Measurements from ENCODE around the gene TAP2. TPM values are rescaled to one million over a fixed set of nuclear protein-coding genes. Genes with fewer than 3 reads are reported as not detected.

Gene TAP2
- total and polyA plus RNA-seq, 2 donors from 2014 or later, result 25.4 to 37.6 TPM

DNA sequence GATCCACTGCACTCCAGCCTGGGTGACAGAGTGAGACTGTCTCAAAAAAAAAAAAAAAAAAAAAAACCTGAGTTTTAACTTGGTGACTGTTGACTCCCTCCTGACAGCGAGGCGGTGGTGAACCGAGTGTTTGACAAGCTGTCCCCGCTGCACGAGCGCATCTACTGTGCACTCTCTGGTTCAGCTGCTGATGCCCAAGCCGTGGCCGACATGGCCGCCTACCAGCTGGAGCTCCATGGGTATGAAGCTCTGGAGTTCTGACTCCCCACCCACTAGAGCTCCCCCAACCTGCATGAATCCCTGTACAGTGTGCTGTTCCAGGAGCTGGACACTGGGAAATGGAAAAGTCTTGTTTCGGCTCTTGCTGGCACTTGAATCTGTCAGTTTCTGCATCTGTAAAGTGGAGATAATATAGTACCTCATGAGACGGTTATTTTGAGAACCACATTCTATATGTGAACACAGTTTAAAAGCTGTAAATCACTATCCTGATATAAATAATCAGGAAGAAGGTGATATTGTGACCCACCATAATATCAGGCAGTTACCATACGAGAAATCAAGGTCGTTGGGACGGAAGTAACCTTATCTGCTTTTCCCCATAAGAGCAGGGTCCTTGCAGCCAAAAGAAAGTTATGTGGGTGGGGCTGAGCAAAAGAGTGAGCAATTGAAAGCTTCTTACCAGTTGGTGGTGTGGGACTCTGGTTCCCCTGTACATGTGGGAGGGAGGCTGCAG, 18.8 kb upstream of the TAP2 start:
- Histone ChIP-seq H3K9ac (ENCODE audit: low read length in 3 of 3) (no peak overlapping the region), H3K27ac (ENCODE audit: low read depth in 2 of 2, low read length in 2 of 2) (no peak overlapping the region), H3K27me3 (ENCODE audit: control insufficient read depth, insufficient read depth, low read length) (peaks cover 5% of the 10 kb centered on the region), H3K4me3 (ENCODE audit: low read length in 3 of 3) (no peak overlapping the region), H3K4me1 (ENCODE audit: control insufficient read depth in 2 of 3, insufficient read depth in 2 of 3, low read depth in 1 of 3, low read length in 3 of 3) (peaks cover 0 to 9% (median 1%) of the 10 kb centered on the region in 3 donors), H3K9me3 (ENCODE audit: control insufficient read depth in 2 of 3, insufficient read depth in 1 of 3, low read length in 3 of 3) (no peaks in the 10 kb centered on the region), H3K36me3 (ENCODE audit: control insufficient read depth in 2 of 3, insufficient read depth in 3 of 3, low read length in 3 of 3) (peaks cover 0 to 7% (median 0%) of the 10 kb centered on the region in 3 donors)
- no peak for FAIRE-seq
- TF ChIP-seq, protein P1, sequence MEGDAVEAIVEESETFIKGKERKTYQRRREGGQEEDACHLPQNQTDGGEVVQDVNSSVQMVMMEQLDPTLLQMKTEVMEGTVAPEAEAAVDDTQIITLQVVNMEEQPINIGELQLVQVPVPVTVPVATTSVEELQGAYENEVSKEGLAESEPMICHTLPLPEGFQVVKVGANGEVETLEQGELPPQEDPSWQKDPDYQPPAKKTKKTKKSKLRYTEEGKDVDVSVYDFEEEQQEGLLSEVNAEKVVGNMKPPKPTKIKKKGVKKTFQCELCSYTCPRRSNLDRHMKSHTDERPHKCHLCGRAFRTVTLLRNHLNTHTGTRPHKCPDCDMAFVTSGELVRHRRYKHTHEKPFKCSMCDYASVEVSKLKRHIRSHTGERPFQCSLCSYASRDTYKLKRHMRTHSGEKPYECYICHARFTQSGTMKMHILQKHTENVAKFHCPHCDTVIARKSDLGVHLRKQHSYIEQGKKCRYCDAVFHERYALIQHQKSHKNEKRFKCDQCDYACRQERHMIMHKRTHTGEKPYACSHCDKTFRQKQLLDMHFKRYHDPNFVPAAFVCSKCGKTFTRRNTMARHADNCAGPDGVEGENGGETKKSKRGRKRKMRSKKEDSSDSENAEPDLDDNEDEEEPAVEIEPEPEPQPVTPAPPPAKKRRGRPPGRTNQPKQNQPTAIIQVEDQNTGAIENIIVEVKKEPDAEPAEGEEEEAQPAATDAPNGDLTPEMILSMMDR (IDR thresholded peaks at IDR 0.05; ENCODE audit: borderline replicate concordance, extremely low read depth, insufficient read depth), result no peak
- no peak for DNase-seq
- intact Hi-C loops (cut with DNase I), result no loop called here

GRCh38 chr6:32855467-32856174, 17.1 kb upstream of the TAP2 start:
- Histone ChIP-seq H3K27me3 (ENCODE audit: control insufficient read depth, insufficient read depth, low read length) (peaks cover 7% of the 10 kb centered on the region), H3K9ac (ENCODE audit: low read length in 3 of 3) (peak overlapping the region in 1 of 3 donors; percentile 93), H3K4me1 (ENCODE audit: control insufficient read depth in 2 of 3, insufficient read depth in 2 of 3, low read depth in 1 of 3, low read length in 3 of 3) (peaks cover 0 to 11% (median 4%) of the 10 kb centered on the region in 3 donors), H3K9me3 (ENCODE audit: control insufficient read depth in 2 of 3, insufficient read depth in 1 of 3, low read length in 3 of 3) (no peaks in the 10 kb centered on the region), H3K36me3 (ENCODE audit: control insufficient read depth in 2 of 3, insufficient read depth in 3 of 3, low read length in 3 of 3) (peaks cover 0 to 10% (median 1%) of the 10 kb centered on the region in 3 donors), H3K27ac (ENCODE audit: low read depth in 2 of 2, low read length in 2 of 2) (no peak overlapping the region), H3K4me3 (ENCODE audit: low read length in 3 of 3) (peak overlapping the region in 2 of 3 donors; percentile 17 to 89)
- FAIRE-seq (no peak), DNase-seq (no peak)
- TF ChIP-seq, protein P1 (IDR thresholded peaks at IDR 0.05; ENCODE audit: borderline replicate concordance, extremely low read depth, insufficient read depth), result no peak
- intact Hi-C loops (cut with DNase I), result no loop called here

GRCh38 chr6:32854376-32855178, 16.0 kb upstream of the TAP2 start:
- Histone ChIP-seq H3K9ac (ENCODE audit: low read length in 3 of 3) (peak overlapping the region; percentile 46 to 93 (median 75)), H3K27me3 (ENCODE audit: control insufficient read depth, insufficient read depth, low read length) (peaks cover 7% of the 10 kb centered on the region), H3K27ac (ENCODE audit: low read depth in 2 of 2, low read length in 2 of 2) (peak overlapping the region; percentile 97 to 99), H3K4me3 (ENCODE audit: low read length in 3 of 3) (peak overlapping the region; percentile 66 to 89 (median 75)), H3K4me1 (ENCODE audit: control insufficient read depth in 2 of 3, insufficient read depth in 2 of 3, low read depth in 1 of 3, low read length in 3 of 3) (peaks cover 0 to 11% (median 4%) of the 10 kb centered on the region in 3 donors), H3K36me3 (ENCODE audit: control insufficient read depth in 2 of 3, insufficient read depth in 3 of 3, low read length in 3 of 3) (peaks cover 0 to 16% (median 10%) of the 10 kb centered on the region in 3 donors), H3K9me3 (ENCODE audit: control insufficient read depth in 2 of 3, insufficient read depth in 1 of 3, low read length in 3 of 3) (no peaks in the 10 kb centered on the region)
- TF ChIP-seq, protein P1 (IDR thresholded peaks at IDR 0.05; ENCODE audit: borderline replicate concordance, extremely low read depth, insufficient read depth), result no peak
- FAIRE-seq, result no peak
- intact Hi-C loops (cut with DNase I), result no loop called here
- peak in 2 of 5 donors; percentile 56 to 79 for DNase-seq

All from kidney (tissue), 14 donors.